NCI-H2227 (cell line): ENCODE measurements around the gene INTS6L.
A peak's percentile ranks its signal among the peaks of the same experiment; 100 is the strongest.

Experiments
- DNase-seq: peaks from one replicate; lab custom pipeline; 2025; ENCODE audit not compliant: unreplicated experiment; lab: John Stamatoyannopoulos, UW

The INTS6L gene, protein sequence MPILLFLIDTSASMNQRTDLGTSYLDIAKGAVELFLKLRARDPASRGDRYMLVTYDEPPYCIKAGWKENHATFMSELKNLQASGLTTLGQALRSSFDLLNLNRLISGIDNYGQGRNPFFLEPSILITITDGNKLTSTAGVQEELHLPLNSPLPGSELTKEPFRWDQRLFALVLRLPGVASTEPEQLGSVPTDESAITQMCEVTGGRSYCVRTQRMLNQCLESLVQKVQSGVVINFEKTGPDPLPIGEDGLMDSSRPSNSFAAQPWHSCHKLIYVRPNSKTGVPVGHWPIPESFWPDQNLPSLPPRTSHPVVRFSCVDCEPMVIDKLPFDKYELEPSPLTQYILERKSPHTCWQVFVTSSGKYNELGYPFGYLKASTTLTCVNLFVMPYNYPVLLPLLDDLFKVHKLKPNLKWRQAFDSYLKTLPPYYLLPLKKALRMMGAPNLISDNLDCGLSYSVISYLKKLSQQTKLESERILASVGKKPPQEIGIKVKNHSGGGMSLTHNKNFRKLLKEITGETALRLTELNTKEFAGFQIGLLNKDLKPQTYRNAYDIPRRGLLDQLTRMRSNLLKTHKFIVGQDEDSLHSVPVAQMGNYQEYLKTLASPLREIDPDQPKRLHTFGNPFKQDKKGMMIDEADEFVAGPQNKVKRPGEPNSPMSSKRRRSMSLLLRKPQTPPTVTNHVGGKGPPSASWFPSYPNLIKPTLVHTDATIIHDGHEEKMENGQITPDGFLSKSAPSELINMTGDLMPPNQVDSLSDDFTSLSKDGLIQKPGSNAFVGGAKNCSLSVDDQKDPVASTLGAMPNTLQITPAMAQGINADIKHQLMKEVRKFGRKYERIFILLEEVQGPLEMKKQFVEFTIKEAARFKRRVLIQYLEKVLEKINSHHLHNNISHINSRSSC

DNA sequence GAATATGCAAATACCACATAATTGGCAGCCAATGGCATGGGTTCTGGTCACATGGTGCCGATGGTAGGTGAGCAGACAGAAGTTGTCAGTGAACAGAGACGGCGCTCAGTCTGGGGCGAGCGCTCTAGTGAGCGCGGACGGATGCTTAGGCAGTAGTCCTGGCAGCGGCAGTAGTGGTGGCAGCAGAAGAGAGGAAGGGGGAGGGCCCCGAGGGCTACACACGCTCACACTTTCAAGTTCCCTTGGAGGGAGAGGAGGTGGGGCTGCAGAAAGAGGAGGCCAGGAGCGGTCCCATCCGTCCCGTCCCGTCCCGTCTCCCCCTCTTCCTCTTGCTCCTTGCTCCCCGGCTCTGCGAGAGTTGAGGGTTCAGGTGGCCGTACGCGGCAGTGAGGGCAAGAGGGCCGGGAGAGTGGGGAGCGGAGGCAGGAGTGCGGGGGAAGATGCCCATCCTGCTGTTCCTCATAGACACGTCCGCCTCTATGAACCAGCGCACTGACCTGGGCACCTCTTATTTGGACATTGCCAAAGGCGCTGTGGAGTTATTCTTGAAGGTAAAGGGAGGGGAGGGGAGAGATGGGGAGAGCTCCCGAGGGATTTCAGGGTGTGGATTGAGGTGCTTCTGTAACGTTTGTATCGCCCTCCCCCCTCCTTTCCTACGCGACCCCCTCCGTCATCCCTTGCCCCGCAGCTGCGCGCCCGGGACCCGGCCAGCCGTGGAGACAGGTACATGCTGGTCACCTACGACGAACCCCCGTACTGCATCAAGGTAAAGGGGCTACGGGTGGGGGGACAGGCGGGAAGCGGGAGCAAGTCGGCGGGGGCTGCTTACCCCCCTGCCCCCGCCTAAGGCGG, at the start of gene INTS6L:
Gene INTS6L, plus strand, starts transcription at position 108 of the 852 bp plus-strand sequence. Its CDS starts 333 bp downstream, at position 441.
- peak; percentile 79 for DNase-seq

DNA sequence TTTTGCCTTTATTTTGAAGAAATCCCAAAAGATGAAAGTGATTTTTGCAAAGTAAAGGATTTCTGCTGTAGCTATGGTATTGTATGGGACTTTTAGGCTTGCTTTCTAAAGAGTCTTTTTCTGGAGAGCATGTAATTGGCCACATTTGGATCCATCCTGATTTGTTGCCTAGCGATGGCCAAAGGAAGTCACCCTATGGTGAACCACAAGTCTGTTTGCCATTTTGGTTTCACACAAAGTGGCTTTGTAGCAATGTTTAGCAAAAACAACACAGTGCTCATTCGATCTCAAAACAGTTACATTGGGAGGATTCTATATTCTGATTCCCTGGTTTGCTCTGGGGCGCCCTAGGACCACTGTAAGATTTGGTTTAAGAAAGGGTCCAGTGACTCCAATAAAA, 44.1 kb upstream of the INTS6L start:
- no peak for DNase-seq

DNA sequence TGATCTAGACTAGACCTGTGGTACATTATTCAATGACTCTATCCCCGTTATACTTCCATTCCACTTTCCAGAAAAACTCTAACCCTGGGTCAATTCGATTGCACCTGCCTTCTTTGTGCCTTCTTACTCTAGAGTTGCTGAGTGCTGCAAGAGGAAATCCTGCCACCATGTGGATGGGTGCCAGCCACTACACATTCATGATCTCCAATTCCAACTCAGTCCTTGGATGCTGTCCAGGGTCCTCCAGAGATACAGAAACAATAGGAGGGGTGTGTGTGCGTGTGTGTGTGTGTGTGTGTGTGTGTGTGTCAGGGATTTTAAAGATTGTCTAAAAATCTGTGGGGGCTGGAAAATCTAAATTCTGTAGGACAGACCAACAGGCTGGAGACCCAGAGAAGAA, 42.9 kb upstream of the INTS6L start:
- peak; percentile 55 for DNase-seq

DNA sequence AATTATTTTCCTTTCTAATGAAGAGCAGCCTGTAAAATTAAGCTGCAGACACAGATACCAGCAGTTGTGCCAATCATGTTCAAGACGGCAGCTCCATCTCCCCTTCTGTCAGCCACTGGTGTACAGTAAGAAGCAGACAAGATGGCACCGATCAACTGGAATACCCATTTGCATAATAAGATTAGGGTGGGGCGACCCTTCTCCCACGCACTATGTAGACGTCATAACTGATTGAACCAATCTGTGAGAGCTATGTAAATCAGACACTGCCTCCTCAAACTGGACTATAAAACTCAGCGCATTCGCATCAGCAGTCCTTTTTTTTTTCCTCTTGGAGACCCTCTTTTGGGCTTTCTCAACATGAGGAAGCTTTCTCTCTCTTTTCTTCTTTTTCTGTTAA, 40.4 kb upstream of the INTS6L start:
- peak; percentile 57 for DNase-seq

DNA sequence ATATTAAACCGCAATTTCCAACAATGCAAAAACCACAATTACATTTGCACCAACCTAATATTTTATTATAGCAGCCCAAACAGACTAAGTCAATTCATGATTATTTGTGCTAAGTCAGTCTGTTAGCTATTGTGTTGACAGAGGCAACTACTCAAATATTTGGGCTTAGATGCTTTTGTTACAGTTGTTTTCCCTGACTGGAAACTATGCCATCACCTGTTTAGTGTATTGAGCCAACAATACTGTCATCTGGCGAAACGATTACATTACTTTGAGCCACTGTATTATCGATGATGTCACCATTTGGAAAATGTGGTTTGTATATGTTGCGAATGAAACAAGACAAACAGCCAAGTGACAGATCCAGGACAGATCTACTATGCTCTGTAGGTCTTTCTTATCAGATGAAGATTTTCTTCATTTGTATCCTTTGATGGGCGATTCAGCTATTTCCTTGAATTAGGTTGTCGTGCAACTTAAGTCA, 38.7 kb upstream of the INTS6L start:
- no peak for DNase-seq

DNA sequence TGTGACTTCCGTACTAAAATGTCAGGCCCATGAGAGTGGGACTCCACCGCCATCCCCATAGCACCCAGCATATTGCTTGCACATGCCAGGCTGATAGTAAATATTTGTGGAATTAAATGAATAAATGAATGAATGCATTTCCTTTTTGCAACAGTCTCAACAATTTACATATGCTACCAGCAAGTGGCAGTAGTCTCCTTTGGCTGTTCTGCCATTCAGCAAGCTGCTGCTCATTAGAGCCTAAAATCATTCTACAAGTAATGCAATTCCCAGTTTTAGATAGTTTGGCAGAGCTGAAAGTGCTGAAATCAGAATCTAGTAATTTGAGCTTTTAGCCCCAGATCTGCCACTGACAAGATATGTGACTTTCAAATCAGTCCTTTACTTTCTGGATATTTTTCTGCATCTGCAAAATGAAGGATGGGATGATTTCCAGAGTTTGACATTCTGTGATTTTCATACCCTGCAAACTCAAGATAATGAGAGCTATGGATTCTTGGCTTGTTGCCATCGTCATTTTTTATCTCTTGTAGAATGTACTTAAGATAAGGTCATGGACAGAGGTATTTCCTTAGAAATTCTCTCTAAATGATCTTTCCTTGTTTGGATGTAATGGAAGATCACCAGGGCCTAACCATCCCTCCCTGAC, 35.7 kb upstream of the INTS6L start:
- peak; percentile 22 for DNase-seq

DNA sequence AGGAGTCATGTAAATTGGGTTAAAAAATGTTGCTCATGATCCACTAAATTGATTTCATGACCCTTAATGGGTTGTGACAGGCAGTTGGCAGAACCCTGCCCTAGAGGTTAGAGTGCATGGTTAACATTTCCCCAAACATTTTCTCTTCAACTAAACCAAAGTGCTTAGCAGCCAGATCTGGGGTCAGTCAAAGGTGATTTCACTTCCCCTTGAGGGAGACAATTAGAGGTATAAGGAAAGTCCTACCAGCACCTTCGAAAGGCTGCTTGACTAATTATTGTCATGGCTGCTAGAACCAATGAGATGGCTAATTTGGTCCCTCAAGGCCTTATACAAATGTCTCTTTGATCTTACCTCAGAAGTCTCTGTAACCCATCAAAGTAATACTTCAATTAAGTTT, 30.9 kb upstream of the INTS6L start:
- DNase-seq = no peak

DNA sequence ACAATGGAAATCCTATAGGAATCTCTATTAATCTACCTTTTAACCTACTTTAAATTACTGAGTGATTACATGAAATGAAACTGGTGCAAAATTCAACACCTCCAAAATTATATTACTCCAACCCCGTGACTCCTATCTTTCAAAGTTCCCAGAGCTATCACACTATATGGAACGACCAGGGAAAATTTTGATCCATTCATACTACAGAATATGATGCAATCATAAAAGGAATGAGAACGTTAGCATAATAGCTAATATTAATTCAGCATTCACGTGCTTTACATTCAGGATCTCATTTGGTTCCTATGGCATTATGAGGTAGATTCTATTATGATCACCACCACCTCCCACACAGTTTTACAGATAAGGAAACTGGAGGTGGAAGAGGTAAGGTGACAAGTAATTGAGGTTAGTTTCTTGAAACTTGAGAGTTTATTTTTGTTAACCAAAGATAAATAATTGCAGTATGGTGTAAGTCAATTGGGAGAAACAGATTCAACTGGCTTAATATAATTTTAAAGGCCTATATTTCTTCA, 29.4 kb upstream of the INTS6L start:
- DNase-seq = no peak

DNA sequence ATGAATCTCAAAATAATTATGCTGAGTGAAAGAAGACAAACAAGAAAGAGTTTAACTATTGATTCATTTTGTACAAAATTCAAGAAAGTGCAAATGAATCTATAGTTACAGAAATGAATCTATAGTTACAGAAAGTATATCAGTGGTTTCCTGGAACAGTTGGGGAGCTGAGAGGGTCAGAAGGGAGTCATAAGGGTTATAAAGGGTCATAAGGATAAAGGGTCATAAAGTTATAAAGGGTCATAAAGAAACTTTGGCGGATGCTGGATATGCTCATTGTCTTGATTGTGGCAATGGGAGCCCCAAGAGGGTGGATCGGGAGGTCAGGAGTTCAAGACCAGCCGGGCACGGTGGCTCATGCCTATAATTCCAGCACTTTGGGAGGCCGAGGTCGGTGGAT, 26.0 kb upstream of the INTS6L start:
- DNase-seq = no peak

DNA sequence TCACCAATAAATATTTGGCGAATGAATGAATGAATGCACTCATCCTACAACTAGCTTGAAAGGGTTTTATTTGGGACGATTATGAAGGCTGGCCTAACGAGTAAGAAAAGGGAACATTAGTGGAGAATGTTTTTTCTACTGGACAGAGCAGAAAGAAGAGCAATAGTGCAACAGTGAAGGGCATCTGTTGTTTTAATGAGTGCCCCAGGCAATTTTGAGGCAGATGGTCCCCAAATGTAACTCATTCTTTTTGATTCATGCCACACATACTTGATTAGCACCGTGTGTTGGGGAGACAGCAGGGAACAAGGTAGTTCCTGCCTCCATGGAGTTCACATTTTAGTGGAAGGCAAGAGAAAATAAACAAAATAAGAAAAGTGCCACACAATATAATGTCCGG, 22.7 kb upstream of the INTS6L start:
- DNase-seq = no peak

DNA sequence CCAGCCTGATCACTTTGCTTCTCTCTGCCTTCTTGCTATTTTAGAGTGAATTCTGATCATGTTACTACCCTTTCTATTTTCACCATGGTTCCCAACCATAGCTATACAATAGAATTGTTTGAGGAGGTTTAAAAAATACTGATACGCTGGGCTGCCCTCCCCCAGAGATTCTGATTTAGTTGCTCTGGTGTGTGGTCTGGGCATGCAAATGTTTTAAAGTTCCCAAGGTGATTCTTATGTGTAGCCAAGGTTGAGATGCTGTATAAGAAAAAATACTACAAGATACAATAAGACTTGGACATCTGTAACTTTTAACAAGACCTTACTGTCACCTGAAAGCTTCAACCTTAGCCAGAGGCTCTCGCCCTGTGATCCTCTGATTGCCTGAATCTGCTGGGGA, 22.2 kb upstream of the INTS6L start:
- DNase-seq = no peak

DNA sequence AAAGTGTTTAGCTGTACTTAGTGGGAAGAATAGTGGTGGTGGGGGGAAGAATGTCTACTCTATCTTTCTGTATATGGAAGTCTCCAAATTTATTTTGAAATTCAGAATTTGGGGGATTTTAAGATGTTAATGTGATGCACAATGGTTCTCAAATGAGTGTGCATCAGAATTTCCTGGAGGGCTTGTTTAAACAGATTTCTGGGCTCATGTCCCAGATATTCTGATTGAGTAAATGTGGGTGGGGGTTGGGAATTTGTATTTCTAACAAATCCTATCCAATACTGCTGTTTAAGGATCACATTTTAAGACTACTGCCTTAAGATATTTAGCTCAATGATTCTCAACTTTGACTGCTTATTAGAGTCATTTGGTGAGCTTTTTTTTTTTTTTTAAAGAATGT, 15.1 kb upstream of the INTS6L start:
- DNase-seq = no peak

DNA sequence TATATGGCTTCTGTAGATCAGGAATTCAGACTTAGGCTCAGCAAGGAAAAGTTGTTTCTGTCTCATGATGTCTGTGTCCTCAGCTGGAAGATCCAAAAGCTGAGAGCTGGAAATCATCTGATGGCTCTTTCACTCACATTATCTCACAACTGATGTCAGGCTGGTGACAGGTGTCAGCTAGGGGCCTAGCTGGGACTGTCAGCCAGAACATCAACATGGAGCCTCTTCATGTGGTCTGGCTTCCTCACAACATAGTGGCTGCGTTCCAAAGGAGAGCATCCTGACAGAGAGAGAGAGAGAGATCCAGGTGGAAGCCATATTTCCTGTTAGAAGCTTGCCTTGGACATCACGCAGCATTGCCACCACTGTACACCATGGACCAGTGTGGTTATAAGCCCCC, 10.6 kb upstream of the INTS6L start:
- no peak for DNase-seq

DNA sequence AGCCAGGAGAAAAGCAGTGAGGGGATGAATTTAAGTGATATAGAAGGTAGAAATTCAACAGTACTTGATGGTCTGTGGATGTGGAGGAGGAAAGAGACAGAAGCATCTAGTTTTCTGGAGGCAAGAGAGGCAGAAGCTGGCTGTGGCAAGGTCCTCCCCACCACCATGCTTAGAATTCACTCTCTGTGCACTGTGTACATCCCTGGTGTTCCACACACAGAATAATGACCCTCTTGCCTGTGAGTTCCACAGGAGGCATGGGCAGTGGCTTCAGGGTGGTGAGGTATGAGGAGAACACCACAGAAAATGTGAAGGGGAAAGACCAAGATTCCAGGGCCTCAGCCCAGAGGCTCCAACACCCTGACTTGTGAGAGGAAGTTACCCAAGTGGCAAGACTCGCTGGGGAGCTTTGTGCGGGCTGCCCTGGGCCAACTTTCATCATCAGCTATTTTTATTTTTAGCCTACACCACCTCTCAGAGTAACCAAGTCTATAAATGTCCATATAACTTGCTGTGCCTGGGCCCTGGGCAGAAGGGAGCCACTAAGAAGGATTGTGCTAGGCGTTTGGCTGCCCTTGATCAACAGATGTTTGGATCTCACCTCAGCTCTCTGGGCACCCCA, 7.8 kb upstream of the INTS6L start:
- no peak for DNase-seq

DNA sequence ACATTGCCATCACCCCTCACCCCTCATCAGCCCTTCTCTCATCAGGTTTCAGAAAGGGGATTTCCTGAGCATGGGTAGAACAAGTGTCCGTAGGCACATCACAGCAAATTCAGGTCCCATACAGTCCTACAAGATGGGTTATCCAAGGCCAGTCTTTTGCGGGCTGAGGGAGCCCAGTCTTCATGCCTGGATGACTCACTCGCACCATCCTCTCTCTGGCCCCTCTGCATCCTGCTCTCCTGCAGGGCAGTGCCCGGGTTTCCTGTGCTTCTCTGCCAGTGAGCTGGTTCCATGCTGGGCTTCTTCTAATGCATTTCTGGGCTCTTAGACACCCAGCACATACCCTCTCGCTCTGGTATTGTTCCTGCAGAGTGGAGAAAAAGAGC, 7.3 kb upstream of the INTS6L start:
- no peak for DNase-seq

DNA sequence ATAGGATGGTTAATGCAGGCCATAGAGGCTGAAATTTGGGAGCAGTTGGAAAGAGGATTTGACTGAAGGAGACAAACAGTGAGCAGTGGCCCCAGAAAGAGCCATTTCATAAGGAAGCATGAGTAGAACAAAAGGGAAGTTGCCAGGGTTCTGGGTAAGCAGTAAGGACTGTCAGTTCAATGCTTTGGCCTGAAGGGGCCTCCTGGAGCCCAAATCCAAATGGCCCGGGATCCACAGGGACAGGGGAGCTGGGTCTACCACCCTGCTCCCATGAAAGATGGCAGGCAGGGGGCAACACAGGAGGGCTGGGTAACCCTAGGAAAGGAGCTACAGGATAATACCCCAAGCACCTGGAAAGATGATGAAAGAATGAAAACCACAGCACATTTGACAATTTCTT, 4.1 kb upstream of the INTS6L start:
- no peak for DNase-seq

DNA sequence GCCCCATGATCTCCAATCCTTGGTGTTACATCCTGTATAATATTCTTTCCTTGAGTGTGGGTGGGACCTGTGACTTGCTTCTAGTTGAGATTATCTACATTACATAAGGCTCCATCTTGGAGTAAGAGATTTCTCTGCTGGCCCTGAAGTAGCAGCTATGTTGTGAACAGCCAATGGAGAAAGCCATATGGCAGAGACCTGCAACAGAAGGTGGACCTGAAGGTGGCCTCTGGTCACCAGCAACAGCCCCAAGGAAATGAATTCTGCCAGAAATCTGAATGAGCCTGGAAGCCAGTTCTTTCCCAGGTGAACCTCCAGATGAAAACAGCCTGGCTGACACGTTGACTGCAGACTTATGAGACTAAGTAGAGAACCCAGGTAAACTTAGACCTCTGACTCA, 2.3 kb upstream of the INTS6L start:
- DNase-seq = no peak

DNA sequence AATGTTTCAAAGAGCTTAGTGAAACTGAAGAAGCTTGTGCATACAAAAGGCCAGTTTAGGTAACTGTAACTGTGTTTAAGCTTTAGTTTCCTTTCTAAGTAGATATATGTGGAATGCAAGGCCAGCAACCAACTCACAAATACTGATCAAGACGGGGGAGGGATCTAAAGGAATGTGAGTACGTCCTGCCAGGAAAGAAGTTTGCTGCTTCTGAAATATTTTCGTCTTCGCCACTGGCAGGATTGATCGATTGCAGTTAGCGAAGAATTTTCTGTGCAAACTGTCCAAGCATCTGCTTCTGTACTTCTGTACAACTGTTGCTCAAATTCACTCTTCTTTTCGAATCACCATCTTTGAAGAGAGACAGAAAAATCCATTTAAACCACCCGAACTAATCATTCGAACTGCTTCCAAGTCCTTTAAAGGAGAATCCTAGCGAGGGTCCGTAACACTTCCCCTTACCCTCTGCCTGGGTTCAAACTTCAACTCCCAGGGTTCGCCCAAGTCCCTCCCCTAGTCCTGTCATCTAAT, 373 bp upstream of the INTS6L start:
- DNase-seq = no peak

DNA sequence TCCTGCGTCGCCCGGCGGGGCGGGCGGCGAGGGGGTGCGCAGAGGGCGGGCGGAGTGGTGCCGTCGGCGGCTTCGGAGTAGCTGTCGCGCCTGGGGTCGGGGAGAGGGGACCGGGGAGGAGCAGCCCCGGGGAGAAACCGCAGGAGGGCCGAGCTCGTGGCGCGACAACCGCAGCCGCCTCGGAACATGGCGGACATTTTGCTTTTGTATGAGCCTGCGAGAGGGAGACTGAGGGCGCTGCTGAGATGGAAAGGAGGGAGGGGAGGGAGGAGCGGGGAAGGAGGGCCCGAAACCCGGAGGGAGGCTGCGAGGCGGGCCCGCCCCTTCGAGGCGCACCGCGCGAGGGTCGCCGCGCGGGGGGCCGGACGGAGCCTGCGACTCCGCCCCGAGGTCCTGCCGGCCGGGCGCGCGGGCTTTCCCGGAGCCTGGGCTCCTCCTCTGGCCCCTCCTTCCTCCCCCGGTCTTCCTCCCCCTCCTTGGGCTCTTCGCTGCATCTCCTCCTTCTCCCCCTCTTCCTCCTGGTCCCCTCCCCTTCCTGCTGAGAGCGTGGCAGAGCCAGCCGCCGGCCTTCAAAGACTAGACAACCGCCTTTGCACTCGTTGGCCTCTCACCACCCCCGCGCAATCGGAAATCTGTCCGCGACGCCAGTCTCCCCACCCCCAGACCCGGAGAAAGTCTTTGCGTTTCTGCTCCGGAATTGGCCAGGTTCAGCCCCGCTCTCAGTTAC, 1.1 kb downstream of the INTS6L start:
- peak; percentile 92 for DNase-seq
